Activated CD8-positive, alpha-beta T cell treated with anti-CD3 and anti-CD28 coated beads for 36 hours (primary cell): ENCODE results near the gene CGNL1. TPM values are rescaled to one million over a fixed set of nuclear protein-coding genes. Genes with fewer than 3 reads are reported as not detected.

Source experiments
- ATAC-seq: fragments of 200-7000 bp; cut with Tn5 transposase; one replicate; pipeline ENCODE4 v1.10.0; 2021; ENCODE audit warnings: mild to moderate bottlenecking, moderate library complexity
- CTCF ChIA-PET: fragments of 350-600 bp; sonication (Branson Sonifier 250); formaldehyde crosslinking; loops from one replicate; lab custom pipeline; 2021; ENCODE audit warnings: antibody characterized with exemption; lab: Charles Lee
- POLR2A ChIA-PET: fragments of 350-600 bp; sonication (Branson Sonifier 250); formaldehyde crosslinking; loops from one replicate; lab custom pipeline; 2021; ENCODE audit warnings: antibody characterized with exemption; lab: Charles Lee
- DNase-seq: peaks from one replicate; pipeline ENCODE4 v3.0.0-alpha.2; 2020
- H3K27ac Mint-ChIP-seq: one replicate; pipeline ENCODE4 v1.8.0; 2021; ENCODE audit warnings: mild to moderate bottlenecking, mixed read lengths
- H3K27me3 Mint-ChIP-seq: one replicate; pipeline ENCODE4 v1.8.0; 2021; ENCODE audit warnings: mixed read lengths
- H3K36me3 Mint-ChIP-seq: one replicate; pipeline ENCODE4 v1.8.0; 2021; ENCODE audit warnings: low read depth, mixed read lengths
- H3K4me1 Mint-ChIP-seq: one replicate; pipeline ENCODE4 v1.8.0; 2021; ENCODE audit warnings: low read depth, mixed read lengths
- H3K4me3 Mint-ChIP-seq: one replicate; pipeline ENCODE4 v1.8.0; 2021; ENCODE audit warnings: mild to moderate bottlenecking, moderate library complexity, mixed read lengths
- H3K9me3 Mint-ChIP-seq: one replicate; pipeline ENCODE4 v1.8.0; 2021; ENCODE audit warnings: mixed read lengths
- intact Hi-C: fragments of 100-400 bp; cut with micrococcal nuclease; formaldehyde crosslinking; loops from one replicate; pipeline ENCODE4 v1.10.0; 2022
- total RNA-seq, 2 experiments: library from RNA; stranded (reverse); gene quantifications; one replicate each; pipeline ENCODE4 v1.2.3, GENCODE V29; 2021
- TF ChIP-seq, protein P1 (sequence below): fragments of 200-600 bp; IDR thresholded peaks from one replicate; pipeline ENCODE4 v1.8.0; 2022; ENCODE audit warnings: antibody characterized with exemption, mild to moderate bottlenecking

The CGNL1 gene
- total RNA-seq, 2 experiments from 2014 or later, result not detected

DNA sequence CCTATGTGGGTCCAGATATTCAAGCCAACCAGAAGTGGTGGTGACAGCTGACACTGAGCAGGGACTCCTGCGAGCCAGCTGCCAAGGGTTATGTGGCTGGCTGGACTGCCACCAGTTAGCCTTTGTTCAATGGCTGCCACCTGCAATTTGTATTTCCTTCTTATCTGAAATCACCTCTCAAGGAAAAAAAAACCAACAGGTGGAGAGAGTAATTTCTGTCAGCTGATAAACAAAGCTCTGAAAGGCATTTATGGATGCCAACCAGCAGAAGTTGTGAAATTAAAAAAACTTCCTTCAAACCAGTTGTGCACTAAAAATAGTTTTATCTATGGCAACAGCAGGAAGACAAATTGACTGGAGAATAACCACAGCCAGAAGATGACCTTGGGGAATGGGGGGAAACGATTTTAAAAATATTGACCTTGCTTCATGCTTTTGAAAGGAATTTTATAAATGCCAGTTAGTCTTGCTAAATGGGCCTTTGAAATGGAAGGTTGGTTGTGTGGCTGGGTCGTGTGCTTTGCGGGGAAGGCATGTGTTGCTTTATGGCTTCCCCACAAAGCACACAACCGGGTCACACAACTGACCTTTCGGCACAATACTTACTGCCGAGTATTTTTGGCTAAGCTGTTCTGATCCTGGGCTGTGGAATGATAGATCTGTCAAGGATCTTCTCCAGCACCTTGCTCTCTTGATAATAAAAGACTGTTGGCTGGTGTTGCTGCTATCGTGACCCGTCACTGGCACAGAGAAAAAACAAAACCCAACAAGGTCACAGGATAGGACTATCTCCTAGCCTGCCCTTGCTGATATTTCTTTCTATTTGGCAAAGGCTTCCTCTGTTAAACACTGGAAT lies 218.9 kb downstream of the CGNL1 start:
- Mint-ChIP-seq H3K27me3 (peaks cover 26% of the 10 kb centered on the region), H3K4me1 (peaks cover 5% of the 10 kb centered on the region), H3K27ac (no peak overlapping the region), H3K36me3 (no peaks in the 10 kb centered on the region), H3K9me3 (no peaks in the 10 kb centered on the region), H3K4me3 (no peak overlapping the region)
- POLR2A ChIA-PET, result no interaction called here
- CTCF ChIA-PET, result no interaction called here
- intact Hi-C loops, result no loop called here
- DNase-seq (no peak), ATAC-seq (no peak)
- TF ChIP-seq, protein P1, sequence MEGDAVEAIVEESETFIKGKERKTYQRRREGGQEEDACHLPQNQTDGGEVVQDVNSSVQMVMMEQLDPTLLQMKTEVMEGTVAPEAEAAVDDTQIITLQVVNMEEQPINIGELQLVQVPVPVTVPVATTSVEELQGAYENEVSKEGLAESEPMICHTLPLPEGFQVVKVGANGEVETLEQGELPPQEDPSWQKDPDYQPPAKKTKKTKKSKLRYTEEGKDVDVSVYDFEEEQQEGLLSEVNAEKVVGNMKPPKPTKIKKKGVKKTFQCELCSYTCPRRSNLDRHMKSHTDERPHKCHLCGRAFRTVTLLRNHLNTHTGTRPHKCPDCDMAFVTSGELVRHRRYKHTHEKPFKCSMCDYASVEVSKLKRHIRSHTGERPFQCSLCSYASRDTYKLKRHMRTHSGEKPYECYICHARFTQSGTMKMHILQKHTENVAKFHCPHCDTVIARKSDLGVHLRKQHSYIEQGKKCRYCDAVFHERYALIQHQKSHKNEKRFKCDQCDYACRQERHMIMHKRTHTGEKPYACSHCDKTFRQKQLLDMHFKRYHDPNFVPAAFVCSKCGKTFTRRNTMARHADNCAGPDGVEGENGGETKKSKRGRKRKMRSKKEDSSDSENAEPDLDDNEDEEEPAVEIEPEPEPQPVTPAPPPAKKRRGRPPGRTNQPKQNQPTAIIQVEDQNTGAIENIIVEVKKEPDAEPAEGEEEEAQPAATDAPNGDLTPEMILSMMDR, result no peak

DNA sequence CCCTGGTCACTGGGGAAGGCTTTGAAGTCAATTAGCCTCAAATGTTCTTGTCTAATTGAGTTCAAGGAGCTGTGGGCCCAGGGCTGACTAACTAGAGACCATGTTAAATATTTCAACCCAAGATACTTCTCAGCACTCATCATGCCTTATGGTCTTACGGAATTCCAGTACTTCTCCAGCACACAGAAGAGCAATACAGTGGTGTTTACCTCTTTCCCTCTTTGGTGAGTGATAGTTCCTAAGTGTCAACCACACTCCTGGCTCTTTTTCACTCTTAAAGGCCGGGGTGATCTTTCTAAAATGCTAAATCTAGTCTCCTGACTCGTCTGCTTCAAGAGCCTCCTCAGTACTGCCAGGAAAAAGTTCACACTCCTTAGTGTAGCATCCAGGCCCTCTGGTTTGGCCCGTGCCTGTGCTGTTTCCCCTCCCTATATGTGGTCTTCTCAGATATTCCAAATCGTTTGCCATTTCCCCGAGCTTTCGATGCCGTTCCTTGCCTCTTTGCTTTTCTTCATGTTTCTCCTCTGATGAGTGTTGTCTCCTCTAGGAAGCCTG lies 220.1 kb downstream of the CGNL1 start:
- CTCF ChIA-PET, result no interaction called here
- H3K36me3 Mint-ChIP-seq, result no peaks in the 10 kb centered on the region

DNA sequence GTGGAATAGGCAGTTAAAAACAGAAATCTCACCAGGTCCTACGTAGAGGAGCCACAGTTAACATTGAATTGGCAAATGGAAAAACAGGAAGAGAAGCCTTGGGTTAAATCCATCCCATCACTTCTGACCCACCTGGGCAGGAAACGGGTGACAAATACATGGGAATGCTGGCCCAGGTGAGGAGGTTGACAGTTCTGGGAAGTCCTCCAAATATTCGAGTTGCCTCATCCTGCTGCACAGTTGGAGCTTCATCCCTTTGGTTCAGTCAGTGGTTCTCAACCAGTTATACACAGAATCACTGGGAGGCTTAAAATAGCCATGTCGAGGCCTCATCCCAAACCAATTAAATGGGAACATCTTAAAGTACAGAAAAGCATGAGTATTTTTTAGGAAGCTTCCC lies 220.7 kb downstream of the CGNL1 start:
- CTCF ChIA-PET, result no interaction called here

More for the DNA sequence above, 220.1 kb downstream of the CGNL1 start:
- intact Hi-C loops, result no loop called here
- ATAC-seq (no peak), DNase-seq (no peak)
- TF ChIP-seq, protein P1, result no peak
- no peak overlapping the region for H3K27ac Mint-ChIP-seq
- H3K4me1 Mint-ChIP-seq, result peaks cover 1% of the 10 kb centered on the region
- no peak overlapping the region for H3K4me3 Mint-ChIP-seq
- POLR2A ChIA-PET, result no interaction called here
- no peaks in the 10 kb centered on the region for H3K9me3 Mint-ChIP-seq
- H3K27me3 Mint-ChIP-seq, result peaks cover 16% of the 10 kb centered on the region

DNA sequence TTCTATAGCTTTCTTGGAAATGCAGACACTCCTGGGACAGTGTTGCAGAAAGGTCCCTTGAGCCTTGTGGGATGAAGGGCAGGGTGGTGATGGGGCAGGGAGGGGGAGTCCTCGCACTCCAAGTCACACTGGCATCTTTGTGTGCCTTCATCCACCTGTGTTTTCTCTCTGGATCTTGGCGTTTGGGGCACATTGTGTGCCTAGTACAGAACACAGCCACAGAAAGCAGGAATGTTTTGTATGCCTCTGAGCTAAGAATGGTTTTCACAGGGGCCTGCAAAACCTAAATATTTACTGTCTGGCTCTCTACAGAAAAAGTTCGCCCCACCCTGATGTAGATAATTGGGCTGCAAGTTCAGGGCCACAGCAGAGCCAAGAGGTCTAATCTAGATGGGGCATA lies 221.1 kb downstream of the CGNL1 start:
- H3K4me3 Mint-ChIP-seq, result no peak overlapping the region
- CTCF ChIA-PET, result no interaction called here
- H3K36me3 Mint-ChIP-seq, result no peaks in the 10 kb centered on the region
- ATAC-seq (no peak), DNase-seq (no peak)
- POLR2A ChIA-PET, result no interaction called here
- TF ChIP-seq, protein P1, result no peak
- H3K27ac Mint-ChIP-seq, result no peak overlapping the region
- intact Hi-C loops, result no loop called here
- no peaks in the 10 kb centered on the region for H3K9me3 Mint-ChIP-seq
- no peaks in the 10 kb centered on the region for H3K4me1 Mint-ChIP-seq
- H3K27me3 Mint-ChIP-seq, result peaks cover 12% of the 10 kb centered on the region

More for the DNA sequence above, 220.7 kb downstream of the CGNL1 start:
- POLR2A ChIA-PET, result no interaction called here
- H3K27ac Mint-ChIP-seq, result no peak overlapping the region
- DNase-seq (no peak), ATAC-seq (no peak)
- H3K4me3 Mint-ChIP-seq, result no peak overlapping the region
- intact Hi-C loops, result no loop called here
- no peaks in the 10 kb centered on the region for H3K9me3 Mint-ChIP-seq
- no peaks in the 10 kb centered on the region for H3K4me1 Mint-ChIP-seq
- H3K36me3 Mint-ChIP-seq, result no peaks in the 10 kb centered on the region
- TF ChIP-seq, protein P1, result no peak
- H3K27me3 Mint-ChIP-seq, result peaks cover 16% of the 10 kb centered on the region

DNA sequence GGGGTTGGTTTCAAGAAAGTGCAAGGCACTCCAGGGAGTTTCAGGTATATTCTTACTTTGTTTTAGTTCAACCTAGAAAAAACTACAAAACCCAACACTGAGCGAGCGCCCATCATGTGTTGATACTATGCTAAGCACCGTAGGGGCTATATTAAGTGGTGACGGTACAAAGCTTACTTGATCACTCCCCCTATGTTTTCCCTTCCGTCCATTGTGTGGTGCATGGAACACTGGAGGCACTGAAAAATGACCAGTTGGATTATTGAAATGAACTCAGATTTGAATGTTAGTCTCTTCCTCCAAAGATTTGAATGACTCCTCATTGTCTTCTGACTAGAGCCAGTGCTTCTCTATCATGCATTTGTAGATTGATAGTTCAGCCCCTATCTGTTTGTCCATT lies 222.0 kb downstream of the CGNL1 start:
- Mint-ChIP-seq H3K9me3 (no peaks in the 10 kb centered on the region), H3K27me3 (peaks cover 7% of the 10 kb centered on the region), H3K4me1 (no peaks in the 10 kb centered on the region), H3K36me3 (no peaks in the 10 kb centered on the region), H3K4me3 (no peak overlapping the region), H3K27ac (no peak overlapping the region)
- intact Hi-C loops, result no loop called here
- ATAC-seq (no peak), DNase-seq (no peak)
- TF ChIP-seq, protein P1, result no peak
- POLR2A ChIA-PET, result no interaction called here
- CTCF ChIA-PET, result no interaction called here
